ENCODE results near the gene HSPG2. TPM values are rescaled to one million over a fixed set of nuclear protein-coding genes. Genes with fewer than 3 reads are reported as not detected.
"Not testable (repeated sequence)": the region's sequence is repeated elsewhere in the genome, so short reads cannot be mapped to it uniquely, and the experiment has no call there.

HSPG2 gene
- total RNA-seq, 2 experiments from 2014 or later: 3.2 to 3.8 TPM

GRCh38 chr1:21927533-21928237, 9.4 kb downstream of the HSPG2 start:
- Mint-ChIP-seq H3K4me3 (no peak overlapping the region), H3K36me3 (ENCODE audit: low read depth) (no peaks in the 10 kb centered on the region), H3K27ac (no peak overlapping the region), H3K27me3 (ENCODE audit: low read depth) (no peaks in the 10 kb centered on the region), H3K4me1 (ENCODE audit: low read depth) (no peaks in the 10 kb centered on the region), H3K9me3 (ENCODE audit: insufficient read depth) (no peaks in the 10 kb centered on the region)
- ATAC-seq: no peak
- no peak for DNase-seq
- POLR2A ChIA-PET: no interaction called here
- CTCF ChIA-PET: no interaction called here

- DNase-seq: no peak
- ATAC-seq: no peak
- no peak overlapping the region for H3K27ac Mint-ChIP-seq
- ChIA-PET POLR2A (no interaction called here), CTCF (no interaction called here)
- H3K36me3 Mint-ChIP-seq (ENCODE audit: low read depth): no peaks in the 10 kb centered on the region
- H3K4me3 Mint-ChIP-seq: no peak overlapping the region
- H3K9me3 Mint-ChIP-seq (ENCODE audit: insufficient read depth): no peaks in the 10 kb centered on the region
- no peaks in the 10 kb centered on the region for H3K4me1 Mint-ChIP-seq (ENCODE audit: low read depth)
- no peaks in the 10 kb centered on the region for H3K27me3 Mint-ChIP-seq (ENCODE audit: low read depth)
Measured at GRCh38 chr1:21926814-21927532, 10.1 kb downstream of the HSPG2 start.

- Mint-ChIP-seq H3K4me3 (no peak overlapping the region), H3K36me3 (ENCODE audit: low read depth) (no peaks in the 10 kb centered on the region), H3K27me3 (ENCODE audit: low read depth) (no peaks in the 10 kb centered on the region), H3K4me1 (ENCODE audit: low read depth) (no peaks in the 10 kb centered on the region), H3K27ac (no peak overlapping the region), H3K9me3 (ENCODE audit: insufficient read depth) (no peaks in the 10 kb centered on the region)
- DNase-seq: no peak
- ChIA-PET POLR2A (no interaction called here), CTCF (no interaction called here)
- ATAC-seq: no peak
Measured at GRCh38 chr1:21926065-21926464, 11.0 kb downstream of the HSPG2 start.

GRCh38 chr1:21925334-21925940, 11.7 kb downstream of the HSPG2 start:
- ChIA-PET CTCF (no interaction called here), POLR2A (no interaction called here)
- Mint-ChIP-seq H3K27ac (no peak overlapping the region), H3K36me3 (ENCODE audit: low read depth) (no peaks in the 10 kb centered on the region), H3K4me1 (ENCODE audit: low read depth) (no peaks in the 10 kb centered on the region), H3K4me3 (no peak overlapping the region), H3K27me3 (ENCODE audit: low read depth) (no peaks in the 10 kb centered on the region), H3K9me3 (ENCODE audit: insufficient read depth) (no peaks in the 10 kb centered on the region)
- ATAC-seq (no peak), DNase-seq (no peak)

GRCh38 chr1:21924503-21925005, 12.6 kb downstream of the HSPG2 start:
- ATAC-seq: no peak
- no peaks in the 10 kb centered on the region for H3K9me3 Mint-ChIP-seq (ENCODE audit: insufficient read depth)
- no peaks in the 10 kb centered on the region for H3K4me1 Mint-ChIP-seq (ENCODE audit: low read depth)
- DNase-seq: no peak
- H3K4me3 Mint-ChIP-seq: no peak overlapping the region
- H3K36me3 Mint-ChIP-seq (ENCODE audit: low read depth): no peaks in the 10 kb centered on the region
- H3K27ac Mint-ChIP-seq: no peak overlapping the region
- POLR2A ChIA-PET: no interaction called here
- no peaks in the 10 kb centered on the region for H3K27me3 Mint-ChIP-seq (ENCODE audit: low read depth)
- CTCF ChIA-PET: no interaction called here

- H3K4me3 Mint-ChIP-seq: no peak overlapping the region
- no peaks in the 10 kb centered on the region for H3K36me3 Mint-ChIP-seq (ENCODE audit: low read depth)
- no peak overlapping the region for H3K27ac Mint-ChIP-seq
- no peaks in the 10 kb centered on the region for H3K4me1 Mint-ChIP-seq (ENCODE audit: low read depth)
- DNase-seq (no peak), ATAC-seq (no peak)
- H3K27me3 Mint-ChIP-seq (ENCODE audit: low read depth): no peaks in the 10 kb centered on the region
- no peaks in the 10 kb centered on the region for H3K9me3 Mint-ChIP-seq (ENCODE audit: insufficient read depth)
- ChIA-PET POLR2A (no interaction called here), CTCF (interaction anchor here (1.1 to 1.3 kb wide), 3 partner anchors 8 to 14 kb away, joined by 3 to 4 read pairs (median 3); no protein-coding TSS in a partner anchor)
Measured at GRCh38 chr1:21922090-21923013, 14.8 kb downstream of the HSPG2 start.

- DNase-seq: no peak
- Mint-ChIP-seq H3K4me3 (no peak overlapping the region), H3K27ac (no peak overlapping the region), H3K36me3 (ENCODE audit: low read depth) (no peaks in the 10 kb centered on the region), H3K9me3 (ENCODE audit: insufficient read depth) (no peaks in the 10 kb centered on the region), H3K4me1 (ENCODE audit: low read depth) (no peaks in the 10 kb centered on the region), H3K27me3 (ENCODE audit: low read depth) (no peaks in the 10 kb centered on the region)
- CTCF ChIA-PET: interaction anchor here (1.1 kb wide), 1 partner anchor 15 kb away, joined by 3 read pairs; no protein-coding TSS in a partner anchor
- ATAC-seq: no peak
- POLR2A ChIA-PET: no interaction called here
Measured at GRCh38 chr1:21921100-21921875, 15.8 kb downstream of the HSPG2 start.

GRCh38 chr1:21919520-21919919, 17.6 kb downstream of the HSPG2 start:
- ChIA-PET CTCF (no interaction called here), POLR2A (interaction anchor here (1.4 kb wide), 1 partner anchor 10 kb away, joined by 3 read pairs; no protein-coding TSS in a partner anchor)
- no peaks in the 10 kb centered on the region for H3K4me1 Mint-ChIP-seq (ENCODE audit: low read depth)
- no peak for ATAC-seq
- no peaks in the 10 kb centered on the region for H3K27me3 Mint-ChIP-seq (ENCODE audit: low read depth)
- H3K27ac Mint-ChIP-seq: no peak overlapping the region
- H3K9me3 Mint-ChIP-seq (ENCODE audit: insufficient read depth): no peaks in the 10 kb centered on the region
- H3K4me3 Mint-ChIP-seq: no peak overlapping the region
- no peaks in the 10 kb centered on the region for H3K36me3 Mint-ChIP-seq (ENCODE audit: low read depth)
- DNase-seq: no peak

- H3K27me3 Mint-ChIP-seq (ENCODE audit: low read depth); ATAC-seq; H3K27ac Mint-ChIP-seq; H3K4me1 Mint-ChIP-seq (ENCODE audit: low read depth); H3K4me3 Mint-ChIP-seq; H3K9me3 Mint-ChIP-seq (ENCODE audit: insufficient read depth); POLR2A ChIA-PET; H3K36me3 Mint-ChIP-seq (ENCODE audit: low read depth); CTCF ChIA-PET; DNase-seq: not testable (repeated sequence)
Measured at GRCh38 chr1:21917239-21917631, 19.9 kb downstream of the HSPG2 start.

- Mint-ChIP-seq H3K4me1 (ENCODE audit: low read depth) (peaks cover 8% of the 10 kb centered on the region), H3K9me3 (ENCODE audit: insufficient read depth) (no peaks in the 10 kb centered on the region), H3K4me3 (no peak overlapping the region), H3K27ac (no peak overlapping the region), H3K27me3 (ENCODE audit: low read depth) (no peaks in the 10 kb centered on the region), H3K36me3 (ENCODE audit: low read depth) (no peaks in the 10 kb centered on the region)
- ATAC-seq (no peak), DNase-seq (no peak)
- ChIA-PET CTCF (no interaction called here), POLR2A (no interaction called here)
Measured at GRCh38 chr1:21916447-21917238, 20.5 kb downstream of the HSPG2 start.
